HL-60/S4 treated with phorbol 12-myristate 13-acetate at 8.2 ng/mL for 4 days and 3 days (cell line): Measurements from ENCODE around the gene PRKN.

Experiments
- in situ Hi-C: fragments of 300-500 bp; cut with MboI; formaldehyde crosslinking; loops from 2 replicates; pipeline ENCODE4 v1.15.0; 2022; ENCODE audit warnings: low sequenced_read_pairs

PRKN gene

DNA sequence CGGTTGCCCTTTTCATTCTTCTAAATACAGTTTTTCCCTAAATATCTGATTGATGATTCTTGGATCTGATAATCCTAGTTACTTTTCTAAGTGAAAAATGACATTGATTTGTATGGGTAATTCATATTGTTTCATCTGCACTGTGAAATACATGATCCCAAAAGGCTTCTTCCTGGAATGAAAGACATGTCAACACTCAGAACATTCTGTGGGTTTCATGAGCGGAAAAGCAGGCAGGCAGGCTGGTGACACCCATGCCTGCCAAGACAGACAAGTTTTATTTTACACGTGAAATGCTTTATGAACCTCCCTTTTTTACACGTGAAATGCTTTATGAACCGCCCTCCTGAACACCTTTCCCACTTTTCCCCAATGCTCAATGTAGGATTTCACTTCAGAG is 105.0 kb downstream of the PRKN start:
- in situ Hi-C loops, result no loop called here

- in situ Hi-C loops, result no loop called here
These were observed 106.3 kb downstream of the PRKN start for GRCh38 chr6:162621246-162621645.

DNA sequence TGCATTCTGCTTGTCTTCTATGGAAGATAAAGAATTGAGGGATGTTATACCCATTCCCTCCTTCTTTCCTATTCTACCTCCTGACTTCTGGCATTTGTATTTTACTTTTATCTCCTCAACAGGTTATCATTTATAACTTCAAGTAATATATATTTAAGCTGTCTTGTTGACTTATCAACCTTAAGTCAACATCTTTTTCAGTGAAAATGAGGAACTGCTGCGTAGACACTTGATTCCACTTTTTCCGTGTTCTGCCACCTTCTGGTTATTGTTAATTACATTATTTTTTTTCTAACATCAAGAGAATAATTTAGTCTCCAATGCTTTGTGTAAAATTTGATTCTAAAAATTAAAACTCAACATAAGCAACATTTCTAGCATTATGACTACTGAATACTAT is 107.5 kb downstream of the PRKN start:
- in situ Hi-C loops, result no loop called here

DNA sequence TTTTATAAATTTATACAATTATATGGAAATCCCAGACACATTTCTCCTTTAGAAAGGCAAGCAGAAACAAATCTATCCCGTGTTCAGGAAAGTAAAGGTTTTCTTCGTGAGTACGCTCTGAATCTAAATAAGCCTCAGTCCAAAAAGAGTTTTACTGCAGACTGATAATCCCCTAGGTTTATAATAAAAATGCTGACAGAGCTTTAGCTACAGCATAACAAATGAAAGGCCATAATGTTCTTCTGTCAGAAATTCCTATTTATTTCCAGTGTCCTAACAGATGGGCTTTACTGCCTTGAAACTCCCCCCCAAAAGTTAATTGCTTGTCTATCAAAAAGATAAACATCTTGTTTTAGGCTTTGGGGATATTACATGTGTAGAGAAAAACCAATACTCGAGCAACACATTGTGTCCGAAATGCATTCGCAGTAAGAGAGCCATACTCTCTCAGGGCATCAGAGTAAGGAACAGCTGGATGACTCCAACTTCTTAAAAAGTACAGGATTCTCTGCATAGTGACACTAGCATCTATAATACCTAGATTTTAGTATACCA is 109.0 kb downstream of the PRKN start:
- in situ Hi-C loops, result no loop called here

GRCh38 chr6:162615016-162615705 is 112.4 kb downstream of the PRKN start:
- in situ Hi-C loops, result no loop called here

- in situ Hi-C loops, result no loop called here
These were observed 114.3 kb downstream of the PRKN start for GRCh38 chr6:162613310-162613709.

DNA sequence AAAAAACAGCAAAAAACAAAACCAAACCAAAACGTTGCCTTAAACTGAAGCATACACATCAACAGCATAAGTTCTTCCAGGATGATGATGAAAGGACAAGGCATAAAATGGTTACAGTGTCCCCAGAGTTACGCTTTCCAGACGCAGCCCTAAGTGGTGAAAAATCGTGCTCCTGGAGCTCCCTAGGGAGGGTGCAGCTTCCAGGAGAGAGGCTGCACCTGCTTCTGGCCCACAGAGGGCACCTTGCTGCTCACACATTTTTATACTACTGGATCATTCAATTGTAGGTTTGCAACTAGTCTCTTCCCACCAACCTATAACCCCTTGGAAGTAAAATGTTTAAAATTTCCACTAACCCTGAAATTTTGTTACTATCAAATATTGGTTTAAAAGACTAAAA is 115.0 kb downstream of the PRKN start:
- in situ Hi-C loops, result no loop called here

GRCh38 chr6:162610351-162610750 is 117.2 kb downstream of the PRKN start:
- in situ Hi-C loops, result no loop called here

- in situ Hi-C loops, result no loop called here
These were observed 121.7 kb downstream of the PRKN start for GRCh38 chr6:162605881-162606280.

DNA sequence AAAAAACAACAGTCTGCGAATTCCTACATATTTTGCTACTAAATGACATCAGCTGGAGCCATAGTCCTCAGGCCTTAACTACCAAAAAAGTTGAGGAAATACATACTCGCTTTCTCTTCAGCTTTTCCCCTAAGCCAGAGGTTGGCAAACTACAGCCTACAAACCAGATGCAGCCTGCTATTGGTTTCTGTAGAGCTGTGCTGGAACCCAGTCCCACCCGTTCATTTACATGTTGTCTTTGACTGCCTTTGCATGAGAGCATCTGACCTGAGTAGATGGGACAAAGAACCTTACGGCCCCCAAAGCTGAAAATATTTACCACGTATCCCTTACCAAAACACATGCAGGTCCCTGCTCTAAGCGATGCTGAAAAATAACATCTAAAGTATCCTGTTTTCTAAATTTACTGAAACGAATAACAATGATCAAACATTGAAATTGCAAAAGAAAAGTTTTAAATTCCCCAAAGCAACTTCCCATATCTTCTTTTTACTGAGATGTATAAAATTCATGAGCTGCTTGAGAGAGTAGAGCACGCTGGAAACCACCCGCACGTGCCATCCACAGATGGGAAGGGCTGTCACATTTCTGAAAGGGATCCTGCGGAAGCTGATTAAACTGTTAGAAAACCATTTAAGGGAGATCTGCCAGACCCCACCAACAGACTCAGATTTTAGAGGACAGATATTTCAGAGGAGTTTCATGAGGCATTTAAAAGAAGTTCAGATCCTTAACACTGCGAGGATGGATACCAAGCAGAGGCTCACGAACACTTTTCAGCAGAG is 124.1 kb downstream of the PRKN start:
- in situ Hi-C loops, result no loop called here

DNA sequence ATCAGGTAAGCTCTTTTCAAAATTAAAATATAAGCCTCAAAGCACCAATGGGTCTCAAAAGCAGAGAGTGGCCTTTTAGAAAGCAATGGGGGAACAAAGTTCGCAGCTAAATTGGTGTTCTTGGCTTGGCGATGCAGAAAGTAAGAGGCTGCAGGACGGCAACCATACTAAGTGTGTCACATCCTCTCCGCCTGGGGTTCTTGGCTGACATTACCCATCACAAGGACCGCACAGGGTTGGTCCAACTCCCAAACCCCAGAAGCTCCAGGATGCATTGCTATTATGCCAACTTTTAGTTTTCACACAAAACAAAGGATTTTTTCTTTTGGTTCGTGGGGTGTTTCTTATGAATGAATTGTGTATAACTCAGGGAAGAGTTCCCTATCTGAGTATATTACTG is 124.8 kb downstream of the PRKN start:
- in situ Hi-C loops, result no loop called here

GRCh38 chr6:162596676-162597075 is 130.9 kb downstream of the PRKN start:
- in situ Hi-C loops, result no loop called here

GRCh38 chr6:162591517-162591916 is 136.0 kb downstream of the PRKN start:
- in situ Hi-C loops, result no loop called here

GRCh38 chr6:162581988-162582780 is 145.4 kb downstream of the PRKN start:
- in situ Hi-C loops, result no loop called here

DNA sequence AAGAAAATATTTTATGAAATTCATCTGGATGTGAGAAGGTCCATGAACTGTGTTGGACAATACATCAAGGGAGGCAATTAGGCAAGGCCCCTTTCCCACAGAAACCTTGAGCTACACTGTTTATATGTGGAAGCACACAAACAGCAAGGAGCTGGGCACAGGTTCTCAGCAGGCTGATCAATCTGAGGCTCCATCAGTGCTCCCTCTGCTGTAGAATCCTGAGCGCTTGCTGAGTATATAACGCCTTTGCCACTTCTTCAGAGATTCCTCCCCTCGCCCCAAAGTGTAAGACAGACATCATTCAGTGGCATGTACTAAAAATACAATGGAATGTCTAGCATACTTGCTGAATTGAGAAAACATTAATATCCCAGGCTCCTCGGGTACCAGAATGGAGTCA is 146.9 kb downstream of the PRKN start:
- in situ Hi-C loops, result no loop called here

DNA sequence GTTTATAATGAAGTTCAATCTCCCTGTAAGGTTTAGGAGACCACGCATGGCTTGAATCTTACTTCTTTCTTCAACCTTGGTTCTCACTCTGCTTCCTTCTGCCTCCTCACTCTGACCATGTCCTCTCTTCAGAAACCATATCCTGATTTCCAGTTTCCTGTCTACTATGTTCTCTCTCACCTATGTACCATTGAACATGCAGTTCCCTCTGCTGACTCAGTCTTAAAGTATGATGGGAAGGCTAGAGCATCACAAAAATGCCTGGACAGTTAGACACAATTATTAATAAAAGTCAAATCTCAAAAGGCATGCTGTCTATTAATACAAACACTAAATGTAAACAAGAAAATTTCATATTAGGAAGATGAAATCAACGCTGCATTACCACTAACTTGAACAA is 151.6 kb downstream of the PRKN start:
- in situ Hi-C loops, result no loop called here

DNA sequence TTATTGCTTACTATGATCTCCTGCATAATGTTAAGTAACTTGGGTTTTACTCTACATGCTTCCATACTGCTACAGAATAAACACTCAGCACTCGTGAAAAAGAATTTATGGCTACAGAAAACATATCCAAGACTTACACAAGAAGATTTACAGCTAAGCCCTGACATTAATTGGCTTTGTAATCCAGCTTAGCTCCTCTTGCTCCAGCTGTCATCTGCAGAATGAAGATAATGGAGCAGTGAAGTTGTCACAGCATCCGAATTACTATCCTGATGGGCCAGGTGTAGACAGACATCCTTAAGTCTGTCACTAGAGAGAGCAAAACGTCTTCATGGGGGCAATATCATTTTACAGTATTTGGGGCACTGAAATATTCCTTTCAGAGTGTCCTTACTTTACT is 155.3 kb downstream of the PRKN start:
- in situ Hi-C loops, result no loop called here

DNA sequence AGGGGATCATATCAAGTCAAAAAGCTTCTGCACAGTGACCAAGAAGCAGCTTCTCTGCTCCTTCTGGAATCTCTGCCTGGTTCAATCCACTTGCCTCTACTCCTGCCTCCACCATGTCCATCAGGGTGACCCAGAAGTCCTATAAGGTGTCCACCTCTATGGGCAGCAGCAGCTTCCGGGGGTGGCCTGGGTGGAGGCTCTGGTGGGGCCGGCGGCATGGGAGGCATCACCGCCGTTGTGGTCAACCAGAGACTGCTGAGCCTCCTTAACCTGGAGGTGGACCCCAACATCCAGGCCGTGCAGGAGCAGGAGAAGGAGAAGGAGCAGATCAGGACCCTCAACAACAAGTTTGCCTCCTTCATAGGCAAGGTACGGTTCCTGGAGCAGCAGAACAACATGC is 159.3 kb downstream of the PRKN start:
- in situ Hi-C loops, result no loop called here

- in situ Hi-C loops, result no loop called here
These were observed 165.5 kb downstream of the PRKN start for GRCh38 chr6:162562041-162562440.

GRCh38 chr6:162560891-162561290 is 166.7 kb downstream of the PRKN start:
- in situ Hi-C loops, result no loop called here

DNA sequence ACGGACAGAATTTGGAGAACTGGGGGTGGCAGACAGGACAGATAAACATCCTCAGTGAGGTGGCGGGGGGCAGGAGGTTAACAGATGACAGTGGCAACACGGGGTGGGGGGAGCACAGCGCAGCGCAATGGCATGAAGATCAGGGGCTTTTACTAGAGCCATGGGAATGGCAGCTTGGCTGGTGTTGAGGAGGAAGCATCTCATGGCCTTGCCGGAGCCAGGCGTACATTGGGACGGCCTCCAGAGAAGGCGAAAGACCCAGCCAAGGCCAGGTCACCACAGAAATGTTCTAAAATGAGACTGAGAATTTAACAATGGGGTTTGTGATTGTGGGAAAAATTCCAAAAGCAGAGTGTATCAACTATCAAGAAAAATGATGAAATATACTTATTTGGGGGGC is 173.0 kb downstream of the PRKN start:
- in situ Hi-C loops, result no loop called here
